Sigmoid colon (tissue), 7 donors: ENCODE data around the gene WNT11. TPM values are rescaled to one million over a fixed set of nuclear protein-coding genes. Genes with fewer than 3 reads are reported as not detected.

Source experiments
- DNase-seq: peaks from one replicate; pipeline ENCODE4 v3.0.0-alpha.2; 2019
- H3K27ac ChIP-seq, 4 donors: fragments of 200-600 bp; sonication (generic); one replicate each; pipeline ENCODE4 v1.5.1; 2016 to 2019; ENCODE audit warnings: mild to moderate bottlenecking in 1 of 4
- H3K27me3 ChIP-seq, 3 donors: fragments of 200-600 bp; sonication (generic); one replicate each; pipeline ENCODE4 v1.5.1; 2019; ENCODE audit warnings: mild to moderate bottlenecking in 1 of 3
- H3K36me3 ChIP-seq, 4 donors: fragments of 200-600 bp; sonication (generic); one replicate each; pipeline ENCODE4 v1.5.1; 2016 to 2019
- H3K4me1 ChIP-seq, 4 donors: fragments of 200-600 bp; sonication (generic); one replicate each; pipeline ENCODE4 v1.5.1; 2017 to 2019
- H3K4me3 ChIP-seq, 4 donors: fragments of 200-600 bp; sonication (generic); one replicate each; pipeline ENCODE4 v1.5.1; 2017 to 2019; ENCODE audit warnings: mild to moderate bottlenecking in 2 of 4, moderate library complexity in 1 of 4
- H3K9me3 ChIP-seq, 4 donors: fragments of 200-600 bp in 3 of 4; sonication (generic) in 3 of 4; one replicate each; pipeline versions ENCODE4 v1.5.1 to v1.6.1; 2013 to 2019
- EP300 ChIP-seq, 4 donors: sonication (generic); formaldehyde crosslinking; IDR thresholded peaks; one replicate each; pipeline ENCODE4 v1.6.1; 2017; ENCODE audit warnings: antibody characterized with exemption in 4 of 4
- POLR2A ChIP-seq, 2 donors: fragments of 450-650 bp; IDR thresholded peaks; one replicate each; pipeline ENCODE4 v1.6.1; 2016; ENCODE audit warnings: antibody characterized with exemption in 2 of 2, mild to moderate bottlenecking in 2 of 2, moderate library complexity in 2 of 2
- POLR2AphosphoS5 ChIP-seq, 4 donors: sonication (generic); formaldehyde crosslinking; IDR thresholded peaks; one replicate each; pipeline ENCODE4 v1.6.1; 2017; ENCODE audit warnings: antibody characterized with exemption in 4 of 4
- WGBS, 2 donors: extraction: QIAGEN DNeasy Blood & Tissue Kit; methylation state at CpG; one replicate each; pipeline ENCODE4 v1.1.7; 2013; 5-methylcytosine and 5-hydroxymethylcytosine counted together
- intact Hi-C: fragments of 100-400 bp; cut with DNase I; formaldehyde crosslinking; loops from one replicate; pipeline ENCODE4 v1.15.1; 2023
- polyA plus RNA-seq, 3 donors: library from polyadenylated mRNA; stranded (reverse); fragments of 200-250 nt; gene quantifications; one replicate each; pipeline ENCODE4 v1.2.3, GENCODE V29; 2013
- total RNA-seq, 4 donors: library from RNA; depleted of rRNA; stranded (reverse); fragments of >200 nt; gene quantifications; one replicate each; pipeline ENCODE4 v1.1.0, GENCODE V29; 2016
- TF ChIP-seq, protein P1 (sequence below), 4 experiments: fragments of 450-650 bp in 3 of 4; fragments of 200-600 bp in 1 of 4; IDR thresholded peaks; one replicate each; pipeline ENCODE4 v1.5.1; 2016 to 2019; ENCODE audit warnings: antibody characterized with exemption in 4 of 4, mild to moderate bottlenecking in 3 of 4, moderate library complexity in 2 of 4
- donor health status: healthy with polysubstance abuse.
- donor health status: Bipolar disorder and iron deficiency.
- donor health status: healthy.

Gene WNT11
- total and polyA plus RNA-seq, 7 donors: 0.92 to 8.9 (median 2.2) TPM

DNA sequence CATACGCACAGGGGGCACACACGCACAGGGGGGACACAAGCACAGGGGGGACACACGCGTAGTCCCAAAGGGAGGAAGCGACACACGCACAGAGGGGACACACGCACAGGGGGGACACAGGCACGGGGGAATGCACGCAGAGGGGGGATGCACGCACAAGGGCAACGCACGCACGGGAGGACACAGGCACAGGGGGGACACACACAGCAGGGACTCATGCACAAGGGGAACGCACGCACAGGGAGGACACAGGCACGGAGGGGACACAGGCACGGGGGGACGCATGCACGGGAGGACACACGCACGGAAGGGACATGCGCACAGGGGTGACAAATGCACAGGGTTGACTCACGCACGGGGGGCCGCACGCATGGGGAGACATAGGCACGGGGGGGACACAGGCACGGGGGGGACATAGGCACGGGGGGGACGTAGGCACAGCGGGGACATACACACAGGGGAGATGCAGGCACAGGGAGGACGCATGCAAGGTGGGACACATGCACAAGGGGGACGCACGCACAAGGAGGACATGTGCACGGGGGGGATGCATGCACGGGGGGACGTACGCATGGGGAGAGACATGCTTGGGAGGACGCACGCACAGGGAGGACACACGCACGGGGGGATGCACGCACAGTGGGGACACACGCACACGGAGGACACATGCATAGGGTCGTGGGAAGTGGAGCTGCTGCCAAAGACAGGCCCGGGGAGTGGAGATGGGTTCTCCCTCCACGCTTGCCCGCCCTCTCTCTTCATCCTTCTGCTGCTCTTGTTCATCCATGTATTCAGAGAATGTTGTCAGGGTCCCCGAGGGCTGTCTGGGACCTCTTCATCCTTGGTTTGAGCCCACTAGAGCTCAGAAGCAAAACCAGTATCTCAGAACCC lies 41.2 kb downstream of the WNT11 start:
- H3K4me3 ChIP-seq: no peak overlapping the region
- WGBS, 2 donors: 91% methylated on average over 50 of the region's 50 CpGs
- no peak overlapping the region for H3K27ac ChIP-seq
- intact Hi-C loops: no loop called here
- TF ChIP-seq, protein P1, sequence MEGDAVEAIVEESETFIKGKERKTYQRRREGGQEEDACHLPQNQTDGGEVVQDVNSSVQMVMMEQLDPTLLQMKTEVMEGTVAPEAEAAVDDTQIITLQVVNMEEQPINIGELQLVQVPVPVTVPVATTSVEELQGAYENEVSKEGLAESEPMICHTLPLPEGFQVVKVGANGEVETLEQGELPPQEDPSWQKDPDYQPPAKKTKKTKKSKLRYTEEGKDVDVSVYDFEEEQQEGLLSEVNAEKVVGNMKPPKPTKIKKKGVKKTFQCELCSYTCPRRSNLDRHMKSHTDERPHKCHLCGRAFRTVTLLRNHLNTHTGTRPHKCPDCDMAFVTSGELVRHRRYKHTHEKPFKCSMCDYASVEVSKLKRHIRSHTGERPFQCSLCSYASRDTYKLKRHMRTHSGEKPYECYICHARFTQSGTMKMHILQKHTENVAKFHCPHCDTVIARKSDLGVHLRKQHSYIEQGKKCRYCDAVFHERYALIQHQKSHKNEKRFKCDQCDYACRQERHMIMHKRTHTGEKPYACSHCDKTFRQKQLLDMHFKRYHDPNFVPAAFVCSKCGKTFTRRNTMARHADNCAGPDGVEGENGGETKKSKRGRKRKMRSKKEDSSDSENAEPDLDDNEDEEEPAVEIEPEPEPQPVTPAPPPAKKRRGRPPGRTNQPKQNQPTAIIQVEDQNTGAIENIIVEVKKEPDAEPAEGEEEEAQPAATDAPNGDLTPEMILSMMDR (IDR thresholded peaks at IDR 0.05): no peak
- TF ChIP-seq POLR2A (IDR thresholded peaks at IDR 0.05) (no peak), EP300 (IDR thresholded peaks at IDR 0.05) (no peak), POLR2AphosphoS5 (IDR thresholded peaks at IDR 0.05) (no peak)
- no peak for DNase-seq
- no peaks in the 10 kb centered on the region for H3K9me3 ChIP-seq
- H3K4me1 ChIP-seq: peaks cover 0 to 18% (median 13%) of the 10 kb centered on the region in 4 donors
- no peaks in the 10 kb centered on the region for H3K27me3 ChIP-seq
- H3K36me3 ChIP-seq: no peaks in the 10 kb centered on the region

GRCh38 chr11:76164081-76164480 lies 42.2 kb downstream of the WNT11 start:
- Histone ChIP-seq H3K4me1 (peaks cover 0 to 18% (median 13%) of the 10 kb centered on the region in 4 donors), H3K36me3 (no peaks in the 10 kb centered on the region), H3K9me3 (no peaks in the 10 kb centered on the region), H3K4me3 (no peak overlapping the region), H3K27ac (no peak overlapping the region), H3K27me3 (no peaks in the 10 kb centered on the region)
- WGBS, 2 donors: 88 to 89% methylated on average over 13 of the region's 13 CpGs
- TF ChIP-seq EP300 (IDR thresholded peaks at IDR 0.05) (no peak), POLR2AphosphoS5 (IDR thresholded peaks at IDR 0.05) (no peak)
- intact Hi-C loops: no loop called here
- DNase-seq: no peak

- TF ChIP-seq POLR2AphosphoS5 (IDR thresholded peaks at IDR 0.05): no peak
- TF ChIP-seq POLR2A (IDR thresholded peaks at IDR 0.05): no peak
- TF ChIP-seq EP300 (IDR thresholded peaks at IDR 0.05): no peak
- TF ChIP-seq, protein P1 (IDR thresholded peaks at IDR 0.05): no peak
- H3K9me3 ChIP-seq: no peaks in the 10 kb centered on the region
- 92 to 94% methylated on average over 11 of the region's 11 CpGs for WGBS, 2 donors
- peaks cover 0 to 18% (median 13%) of the 10 kb centered on the region in 4 donors for H3K4me1 ChIP-seq
- intact Hi-C loops: no loop called here
- no peak for DNase-seq
- no peaks in the 10 kb centered on the region for H3K36me3 ChIP-seq
- no peak overlapping the region for H3K27ac ChIP-seq
- H3K4me3 ChIP-seq: no peak overlapping the region
- no peaks in the 10 kb centered on the region for H3K27me3 ChIP-seq
Measured at GRCh38 chr11:76163289-76163880, 42.9 kb downstream of the WNT11 start.

DNA sequence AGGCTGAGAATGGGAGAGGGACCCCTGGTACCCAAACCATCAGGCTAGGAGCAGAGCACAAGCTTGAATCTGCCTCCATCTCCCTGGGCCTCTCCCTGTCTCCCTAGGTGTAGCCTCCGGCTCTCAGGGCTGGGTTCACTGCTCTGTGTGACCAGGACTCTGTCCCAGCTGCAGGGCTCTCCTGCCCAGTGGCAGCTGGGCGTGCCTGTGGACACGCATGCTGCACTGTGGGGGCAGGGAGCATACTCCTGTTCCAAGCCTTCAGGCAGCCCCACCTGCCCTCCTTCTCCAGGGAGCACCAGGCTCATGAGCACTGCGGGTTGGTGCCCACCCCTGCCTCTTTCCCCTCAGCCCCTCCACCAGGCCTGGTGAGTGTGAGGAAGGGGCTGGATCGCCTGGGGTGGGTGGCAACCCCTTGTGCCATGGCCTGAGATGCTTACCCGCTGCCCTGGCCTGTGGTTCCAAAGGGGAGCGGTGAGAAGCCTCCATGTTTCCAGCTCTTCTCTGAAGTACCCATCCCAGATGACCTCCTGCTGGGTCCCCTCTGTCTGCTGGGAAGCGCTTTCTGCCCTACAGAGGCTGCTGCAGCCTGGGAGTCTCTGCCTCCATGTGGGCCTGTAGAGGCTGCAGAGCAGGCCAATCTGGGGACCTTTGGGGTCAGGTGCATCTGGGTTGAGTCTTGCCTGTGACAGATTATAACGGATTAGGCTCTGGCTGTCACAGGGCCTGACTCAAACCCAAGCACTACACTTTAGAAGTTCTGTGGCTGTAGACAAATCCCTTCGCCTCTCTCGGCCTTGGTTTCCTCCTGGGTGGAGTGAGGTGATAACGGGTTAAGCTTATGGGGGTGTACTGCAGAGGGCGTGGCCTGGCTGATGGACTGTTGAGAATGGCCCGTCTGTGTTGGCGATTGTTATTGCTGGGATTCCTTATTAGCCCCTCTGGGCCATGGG lies 43.7 kb downstream of the WNT11 start:
- no peak for DNase-seq
- Histone ChIP-seq H3K27me3 (no peaks in the 10 kb centered on the region), H3K4me1 (peaks cover 0 to 15% (median 12%) of the 10 kb centered on the region in 4 donors), H3K9me3 (no peaks in the 10 kb centered on the region), H3K27ac (no peak overlapping the region), H3K4me3 (no peak overlapping the region), H3K36me3 (no peaks in the 10 kb centered on the region)
- intact Hi-C loops: no loop called here
- WGBS, 2 donors: 77 to 89% methylated on average over 15 of the region's 15 CpGs
- no peak for TF ChIP-seq POLR2AphosphoS5 (IDR thresholded peaks at IDR 0.05)
- TF ChIP-seq, protein P1 (IDR thresholded peaks at IDR 0.05): no peak
- no peak for TF ChIP-seq POLR2A (IDR thresholded peaks at IDR 0.05)
- TF ChIP-seq EP300 (IDR thresholded peaks at IDR 0.05): no peak
